KMS-11 (cell line): ENCODE results near the gene NSL1.

ENCODE experiments used
- H2AFZ ChIP-seq: fragments of 200-600 bp; sonication (generic); 2 replicates; pipeline ENCODE4 v1.6.1; 2016; ENCODE audit warnings: antibody characterized with exemption, mixed run types, low read depth
- H3K27ac ChIP-seq: fragments of 200-600 bp; sonication (generic); 2 replicates; pipeline ENCODE4 v1.6.1; 2016; ENCODE audit warnings: mild to moderate bottlenecking, mixed run types
- H3K27me3 ChIP-seq: fragments of 200-600 bp; sonication (generic); 2 replicates; pipeline ENCODE4 v1.6.1; 2017; ENCODE audit warnings: mild to moderate bottlenecking, low read depth, mixed run types, moderate library complexity; ENCODE audit not compliant: insufficient read depth
- H3K36me3 ChIP-seq: fragments of 200-600 bp; sonication (generic); 2 replicates; pipeline ENCODE4 v1.6.1; 2017; ENCODE audit warnings: mild to moderate bottlenecking, mixed run types; ENCODE audit not compliant: insufficient read depth
- H3K4me1 ChIP-seq: fragments of 200-600 bp; sonication (generic); 2 replicates; pipeline ENCODE4 v1.6.1; 2016; ENCODE audit warnings: mild to moderate bottlenecking, low read depth, mixed run types; ENCODE audit not compliant: poor library complexity, severe bottlenecking
- H3K4me2 ChIP-seq: fragments of 200-600 bp; sonication (generic); 2 replicates; pipeline ENCODE4 v1.7.0; 2016; ENCODE audit warnings: mild to moderate bottlenecking, mixed run types
- H3K4me3 ChIP-seq: fragments of 200-600 bp; sonication (generic); IDR thresholded peaks from 2 replicates; pipeline ENCODE4 v1.6.1; 2017; ENCODE audit warnings: low read depth, low read length, mixed read lengths; ENCODE audit not compliant: insufficient read depth
- H3K79me2 ChIP-seq: fragments of 200-600 bp; sonication (generic); 2 replicates; pipeline ENCODE4 v1.6.1; 2016; ENCODE audit warnings: low read depth, mixed run types; ENCODE audit not compliant: insufficient read depth
- H3K9ac ChIP-seq: fragments of 200-600 bp; sonication (generic); 2 replicates; pipeline ENCODE4 v1.6.1; 2016; ENCODE audit warnings: mild to moderate bottlenecking, mixed run types
- H4K20me1 ChIP-seq: fragments of 200-600 bp; sonication (generic); 2 replicates; pipeline ENCODE4 v1.6.1; 2016; ENCODE audit warnings: mild to moderate bottlenecking, mixed run types; ENCODE audit not compliant: insufficient read depth
- TF ChIP-seq, protein P1 (sequence below): fragments of 200-600 bp; sonication (generic); conservative IDR thresholded peaks from 2 replicates; pipeline ENCODE4 v1.6.1; 2017; ENCODE audit warnings: low read depth, mild to moderate bottlenecking, antibody characterized with exemption, low read length, moderate library complexity, mixed read lengths

NSL1 gene

GRCh38 chr1:212688341-212689047 is 103.1 kb downstream of the NSL1 start:
- no peaks in the 10 kb centered on the region for H3K36me3 ChIP-seq
- no peak overlapping the region for H2AFZ ChIP-seq
- H3K4me2 ChIP-seq: no peak overlapping the region
- no peak overlapping the region for H3K9ac ChIP-seq
- no peak overlapping the region for H3K4me3 ChIP-seq
- no peaks in the 10 kb centered on the region for H4K20me1 ChIP-seq
- H3K27ac ChIP-seq: no peak overlapping the region
- no peaks in the 10 kb centered on the region for H3K27me3 ChIP-seq
- no peaks in the 10 kb centered on the region for H3K79me2 ChIP-seq
- TF ChIP-seq, protein P1, sequence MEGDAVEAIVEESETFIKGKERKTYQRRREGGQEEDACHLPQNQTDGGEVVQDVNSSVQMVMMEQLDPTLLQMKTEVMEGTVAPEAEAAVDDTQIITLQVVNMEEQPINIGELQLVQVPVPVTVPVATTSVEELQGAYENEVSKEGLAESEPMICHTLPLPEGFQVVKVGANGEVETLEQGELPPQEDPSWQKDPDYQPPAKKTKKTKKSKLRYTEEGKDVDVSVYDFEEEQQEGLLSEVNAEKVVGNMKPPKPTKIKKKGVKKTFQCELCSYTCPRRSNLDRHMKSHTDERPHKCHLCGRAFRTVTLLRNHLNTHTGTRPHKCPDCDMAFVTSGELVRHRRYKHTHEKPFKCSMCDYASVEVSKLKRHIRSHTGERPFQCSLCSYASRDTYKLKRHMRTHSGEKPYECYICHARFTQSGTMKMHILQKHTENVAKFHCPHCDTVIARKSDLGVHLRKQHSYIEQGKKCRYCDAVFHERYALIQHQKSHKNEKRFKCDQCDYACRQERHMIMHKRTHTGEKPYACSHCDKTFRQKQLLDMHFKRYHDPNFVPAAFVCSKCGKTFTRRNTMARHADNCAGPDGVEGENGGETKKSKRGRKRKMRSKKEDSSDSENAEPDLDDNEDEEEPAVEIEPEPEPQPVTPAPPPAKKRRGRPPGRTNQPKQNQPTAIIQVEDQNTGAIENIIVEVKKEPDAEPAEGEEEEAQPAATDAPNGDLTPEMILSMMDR: no peak
- no peaks in the 10 kb centered on the region for H3K4me1 ChIP-seq

- H3K4me1 ChIP-seq: no peaks in the 10 kb centered on the region
- no peak overlapping the region for H2AFZ ChIP-seq
- TF ChIP-seq, protein P1: no peak
- H3K36me3 ChIP-seq: no peaks in the 10 kb centered on the region
- no peaks in the 10 kb centered on the region for H3K27me3 ChIP-seq
- no peaks in the 10 kb centered on the region for H4K20me1 ChIP-seq
- no peaks in the 10 kb centered on the region for H3K79me2 ChIP-seq
- H3K9ac ChIP-seq: no peak overlapping the region
- H3K4me3 ChIP-seq: no peak overlapping the region
- H3K4me2 ChIP-seq: no peak overlapping the region
- H3K27ac ChIP-seq: no peak overlapping the region
Observed at GRCh38 chr1:212687811-212688210, 103.8 kb downstream of the NSL1 start.

DNA sequence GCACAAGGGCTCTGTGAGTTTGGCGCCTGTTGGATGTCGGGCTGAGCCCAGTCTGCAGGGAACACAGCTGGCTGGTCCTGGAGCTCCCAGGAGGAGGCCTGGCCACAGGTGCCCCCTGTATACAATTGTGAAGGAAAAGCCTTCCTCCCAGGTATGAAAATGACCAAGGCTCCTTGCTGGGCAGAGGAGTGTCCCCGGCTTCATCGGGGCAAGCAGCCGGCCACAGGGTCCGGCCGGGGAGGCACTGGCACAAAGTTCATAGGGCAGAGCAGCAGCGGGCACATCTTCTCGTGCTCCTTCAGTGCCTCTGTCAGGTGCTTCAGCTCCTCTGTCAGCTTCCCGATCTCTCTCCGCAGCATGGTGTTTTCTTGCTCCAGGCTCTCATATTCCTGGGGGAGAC is 105.0 kb downstream of the NSL1 start:
- H3K9ac ChIP-seq: no peak overlapping the region
- TF ChIP-seq, protein P1: no peak
- H3K79me2 ChIP-seq: no peaks in the 10 kb centered on the region
- H3K4me3 ChIP-seq: no peak overlapping the region
- H3K4me1 ChIP-seq: no peaks in the 10 kb centered on the region
- H3K27ac ChIP-seq: no peak overlapping the region
- no peak overlapping the region for H2AFZ ChIP-seq
- no peaks in the 10 kb centered on the region for H3K36me3 ChIP-seq
- no peaks in the 10 kb centered on the region for H4K20me1 ChIP-seq
- H3K27me3 ChIP-seq: no peaks in the 10 kb centered on the region
- no peak overlapping the region for H3K4me2 ChIP-seq

GRCh38 chr1:212686069-212686468 is 105.5 kb downstream of the NSL1 start:
- Histone ChIP-seq H3K36me3 (no peaks in the 10 kb centered on the region), H3K4me3 (no peak overlapping the region), H2AFZ (no peak overlapping the region), H4K20me1 (no peaks in the 10 kb centered on the region), H3K27me3 (no peaks in the 10 kb centered on the region), H3K4me1 (no peaks in the 10 kb centered on the region), H3K4me2 (no peak overlapping the region), H3K27ac (no peak overlapping the region), H3K9ac (no peak overlapping the region), H3K79me2 (no peaks in the 10 kb centered on the region)
- TF ChIP-seq, protein P1: no peak
